ENCODE results near the gene SLC22A7. TPM values are rescaled to one million over a fixed set of nuclear protein-coding genes. Genes with fewer than 3 reads are reported as not detected.

The SLC22A7 gene, protein sequence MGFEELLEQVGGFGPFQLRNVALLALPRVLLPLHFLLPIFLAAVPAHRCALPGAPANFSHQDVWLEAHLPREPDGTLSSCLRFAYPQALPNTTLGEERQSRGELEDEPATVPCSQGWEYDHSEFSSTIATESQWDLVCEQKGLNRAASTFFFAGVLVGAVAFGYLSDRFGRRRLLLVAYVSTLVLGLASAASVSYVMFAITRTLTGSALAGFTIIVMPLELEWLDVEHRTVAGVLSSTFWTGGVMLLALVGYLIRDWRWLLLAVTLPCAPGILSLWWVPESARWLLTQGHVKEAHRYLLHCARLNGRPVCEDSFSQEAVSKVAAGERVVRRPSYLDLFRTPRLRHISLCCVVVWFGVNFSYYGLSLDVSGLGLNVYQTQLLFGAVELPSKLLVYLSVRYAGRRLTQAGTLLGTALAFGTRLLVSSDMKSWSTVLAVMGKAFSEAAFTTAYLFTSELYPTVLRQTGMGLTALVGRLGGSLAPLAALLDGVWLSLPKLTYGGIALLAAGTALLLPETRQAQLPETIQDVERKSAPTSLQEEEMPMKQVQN
- 1 to 10 TPM in 1 of 3 donors, under 1 TPM in 2; 0.79 to 1.4 (median 0.81) TPM for polyA plus RNA-seq (ENCODE audit: insufficient read length in 3 of 3)
- long read RNA-seq, donor 1, result 0 reads
- long read RNA-seq, donor 2, result 0 reads
- long read RNA-seq, donor 3, result 0 reads
- long read RNA-seq, donor 4, result 0 reads
- long read RNA-seq, donor 5, result 0 reads
- long read RNA-seq, donor 6, result 0 reads
- long read RNA-seq, donor 7, result 0 reads
- long read RNA-seq, donor 8, result 0 reads
- long read RNA-seq, donor 9, result 0 reads
- long read RNA-seq, donor 10, result 0 reads
- long read RNA-seq, donor 11, result 0 reads
- long read RNA-seq, donor 12, result 0 reads
- long read RNA-seq, donor 13, result 0 reads
- long read RNA-seq, donor 14, result 0 reads
- long read RNA-seq, donor 15, partial matches to known transcripts, result 0 of 1 reads
- long read RNA-seq, donor 15, other reads (novel, unspliced or antisense), result 0 of 1 reads
- long read RNA-seq, donor 16, partial matches to known transcripts, result 6 of 6 reads
- long read RNA-seq, donor 16, other reads (novel, unspliced or antisense), result 0 of 6 reads

DNA sequence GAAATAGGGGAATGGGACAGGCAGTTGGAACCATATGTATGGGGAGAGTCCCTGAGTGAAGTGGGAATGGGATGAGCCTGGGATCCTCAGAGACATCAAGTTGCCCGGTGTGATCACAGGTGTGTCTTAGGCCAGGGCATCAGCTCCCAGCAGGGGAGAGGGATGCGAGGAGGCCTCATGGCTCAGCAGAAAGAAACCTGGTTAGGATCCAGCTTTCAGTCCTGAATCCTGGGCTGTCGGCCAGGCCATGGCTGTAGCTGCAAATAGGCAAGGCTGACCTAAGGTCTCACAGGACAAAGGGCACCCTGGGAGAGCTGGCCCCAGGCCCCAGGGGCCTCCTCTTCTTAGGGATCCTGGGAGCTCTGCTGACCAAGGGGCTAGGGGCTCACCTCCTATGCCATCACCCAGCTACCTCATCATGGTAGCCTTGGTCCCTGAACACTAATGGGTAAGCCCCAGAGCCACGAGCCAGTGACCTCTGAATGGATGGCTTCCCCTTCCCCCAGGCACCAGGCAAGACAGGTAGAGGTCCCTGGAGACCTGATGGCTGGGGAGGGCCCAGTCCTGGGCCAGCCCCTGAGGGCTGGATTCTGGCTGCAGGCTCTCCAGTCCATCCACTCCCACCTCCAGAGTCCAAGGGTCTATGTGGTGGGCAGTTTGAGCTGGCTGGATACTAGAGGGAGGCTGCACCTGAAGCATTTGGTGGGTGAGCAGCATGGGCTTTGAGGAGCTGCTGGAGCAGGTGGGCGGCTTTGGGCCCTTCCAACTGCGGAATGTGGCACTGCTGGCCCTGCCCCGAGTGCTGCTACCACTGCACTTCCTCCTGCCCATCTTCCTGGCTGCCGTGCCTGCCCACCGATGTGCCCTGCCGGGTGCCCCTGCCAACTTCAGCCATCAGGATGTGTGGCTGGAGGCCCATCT lies at the start of gene SLC22A7:
Gene SLC22A7, plus strand, starts transcription at position 617 of the 921 bp plus-strand sequence. Its CDS starts 99 bp downstream, at position 716.
- no peak for DNase-seq (ENCODE audit: extremely low read depth in 1 of 11, low read depth in 9 of 11, low spot score in 4 of 11)

DNA sequence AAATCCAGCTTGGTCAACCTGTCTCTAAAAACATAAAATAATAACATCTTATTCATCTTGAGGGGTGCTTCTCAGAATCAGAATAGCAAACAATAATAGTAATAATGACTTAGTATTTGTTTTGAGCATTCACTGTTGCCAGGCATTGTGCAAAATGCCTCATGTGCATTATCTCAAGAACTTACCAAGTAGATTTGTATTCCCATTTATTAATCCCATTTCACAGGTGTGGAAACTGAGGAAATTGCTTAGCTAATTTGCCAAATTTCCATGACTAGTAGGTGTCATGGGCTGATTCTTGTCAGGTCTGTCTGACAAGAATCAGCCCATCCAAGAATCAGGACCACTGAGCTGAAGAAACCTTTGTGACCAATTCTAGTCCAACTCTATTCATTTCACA lies 49.3 kb upstream of the SLC22A7 start:
- DNase-seq (ENCODE audit: extremely low read depth in 1 of 11, low read depth in 9 of 11, low spot score in 4 of 11), result no peak

DNA sequence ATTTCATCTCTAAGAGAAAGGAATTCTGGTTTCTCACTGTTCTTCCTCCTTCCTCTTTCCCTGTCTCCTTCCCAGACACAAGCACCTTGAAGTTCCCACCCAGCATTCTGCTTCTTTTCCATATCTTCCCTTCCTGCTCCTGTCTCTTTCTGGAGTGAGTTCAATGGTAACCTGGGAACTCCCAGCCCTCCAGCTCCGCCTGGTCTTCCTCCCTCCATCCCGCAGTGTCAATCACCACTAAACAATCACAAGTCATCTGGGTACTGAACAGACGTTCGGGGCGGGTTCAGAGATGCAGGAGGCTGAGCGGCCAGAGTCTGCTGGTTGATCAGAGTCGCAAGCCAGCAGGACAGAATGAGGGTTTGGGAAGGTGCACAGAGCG lies 47.1 kb upstream of the SLC22A7 start:
- no peak for DNase-seq (ENCODE audit: extremely low read depth in 1 of 11, low read depth in 9 of 11, low spot score in 4 of 11)

DNA sequence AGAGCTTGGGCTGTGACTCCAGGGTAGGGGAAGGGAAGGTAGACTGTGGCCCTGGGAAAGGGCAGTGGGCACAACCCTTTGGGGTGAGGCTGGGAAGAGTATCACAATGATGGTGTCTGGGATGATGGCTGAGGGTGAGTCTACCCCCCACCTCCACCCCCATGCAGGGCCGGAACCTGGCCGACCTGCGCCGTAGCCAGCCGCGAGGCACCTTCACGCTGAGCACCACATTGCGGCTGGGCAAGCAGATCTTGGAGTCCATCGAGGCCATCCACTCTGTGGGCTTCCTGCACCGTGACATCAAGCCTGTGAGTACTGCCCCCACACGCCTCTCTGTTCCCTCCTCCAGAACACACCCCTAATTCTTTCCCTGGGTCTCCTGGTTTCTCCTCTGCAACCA lies 44.7 kb upstream of the SLC22A7 start:
- DNase-seq (ENCODE audit: extremely low read depth in 1 of 11, low read depth in 9 of 11, low spot score in 4 of 11), result no peak

DNA sequence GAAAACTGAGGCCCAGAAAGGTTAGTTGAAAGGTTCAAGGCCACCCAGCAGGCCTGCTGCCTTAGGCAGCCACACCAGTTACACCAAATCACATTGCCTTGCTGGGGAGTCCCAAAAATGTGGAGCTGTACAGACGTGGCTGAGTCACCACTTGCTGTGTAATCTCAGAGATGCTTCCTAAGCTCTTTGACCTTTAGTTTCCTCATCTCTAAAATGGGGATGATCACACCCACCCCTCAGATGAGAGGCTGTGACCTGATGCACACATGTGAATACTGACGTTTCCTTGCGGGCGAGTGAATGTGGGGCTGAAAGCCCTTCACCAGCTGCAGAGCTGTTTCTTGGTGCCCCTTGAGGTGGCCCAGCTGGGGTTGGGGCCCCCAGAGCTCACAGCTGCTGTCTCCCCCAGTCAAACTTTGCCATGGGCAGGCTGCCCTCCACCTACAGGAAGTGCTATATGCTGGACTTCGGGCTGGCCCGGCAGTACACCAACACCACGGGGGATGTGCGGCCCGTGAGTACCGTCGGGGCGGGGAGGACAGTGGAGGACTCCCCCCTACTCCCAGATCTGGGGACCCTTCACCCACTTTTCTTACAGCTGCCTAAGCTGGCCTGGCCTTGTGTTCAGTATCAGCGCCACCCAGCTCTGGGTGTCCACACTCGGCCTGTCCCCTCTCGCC lies 43.8 kb upstream of the SLC22A7 start:
- no peak for DNase-seq (ENCODE audit: extremely low read depth in 1 of 11, low read depth in 9 of 11, low spot score in 4 of 11)

DNA sequence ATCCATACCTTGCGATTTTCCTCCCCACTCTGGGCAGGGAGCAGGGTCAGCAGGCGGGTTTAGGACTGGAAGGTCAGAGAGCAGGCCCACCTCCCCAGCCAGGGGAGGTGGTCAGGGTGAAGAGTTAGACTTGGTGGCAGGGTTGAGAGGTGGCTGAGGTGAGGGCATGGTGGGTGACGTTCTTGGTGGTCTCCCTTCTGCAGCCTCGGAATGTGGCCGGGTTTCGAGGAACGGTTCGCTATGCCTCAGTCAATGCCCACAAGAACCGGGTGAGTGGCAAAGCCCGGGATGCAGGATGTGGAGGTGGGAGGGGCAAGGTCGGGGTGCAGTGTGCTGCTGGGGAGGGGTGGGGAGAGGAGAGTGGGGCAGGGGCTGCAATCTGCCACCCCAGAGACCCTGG lies 43.2 kb upstream of the SLC22A7 start:
- DNase-seq (ENCODE audit: extremely low read depth in 1 of 11, low read depth in 9 of 11, low spot score in 4 of 11), result no peak

DNA sequence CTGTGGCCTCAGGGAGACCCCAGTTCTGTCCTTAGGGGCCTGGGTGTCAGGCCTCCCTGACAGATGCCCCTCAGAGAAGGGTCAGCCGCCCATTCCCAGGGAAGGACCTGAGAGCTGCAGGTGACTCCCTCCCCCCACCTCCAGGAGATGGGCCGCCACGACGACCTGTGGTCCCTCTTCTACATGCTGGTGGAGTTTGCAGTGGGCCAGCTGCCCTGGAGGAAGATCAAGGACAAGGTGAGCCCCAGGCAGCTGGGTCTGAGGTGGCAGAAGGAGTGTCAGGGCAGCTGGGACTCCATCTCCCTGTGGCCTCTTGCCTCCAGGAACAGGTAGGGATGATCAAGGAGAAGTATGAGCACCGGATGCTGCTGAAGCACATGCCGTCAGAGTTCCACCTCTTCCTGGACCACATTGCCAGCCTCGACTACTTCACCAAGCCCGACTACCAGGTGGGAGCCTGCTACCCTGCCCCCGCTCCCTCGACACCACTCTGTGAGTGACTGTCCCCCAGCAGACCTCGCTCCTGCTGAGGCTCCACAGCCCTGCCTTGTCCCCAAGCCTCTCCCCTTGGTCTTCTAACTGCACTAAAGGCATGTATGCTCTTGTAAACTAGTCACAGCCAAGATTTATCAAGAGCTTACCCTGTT lies 42.5 kb upstream of the SLC22A7 start:
- DNase-seq (ENCODE audit: extremely low read depth in 1 of 11, low read depth in 9 of 11, low spot score in 4 of 11), result no peak

DNA sequence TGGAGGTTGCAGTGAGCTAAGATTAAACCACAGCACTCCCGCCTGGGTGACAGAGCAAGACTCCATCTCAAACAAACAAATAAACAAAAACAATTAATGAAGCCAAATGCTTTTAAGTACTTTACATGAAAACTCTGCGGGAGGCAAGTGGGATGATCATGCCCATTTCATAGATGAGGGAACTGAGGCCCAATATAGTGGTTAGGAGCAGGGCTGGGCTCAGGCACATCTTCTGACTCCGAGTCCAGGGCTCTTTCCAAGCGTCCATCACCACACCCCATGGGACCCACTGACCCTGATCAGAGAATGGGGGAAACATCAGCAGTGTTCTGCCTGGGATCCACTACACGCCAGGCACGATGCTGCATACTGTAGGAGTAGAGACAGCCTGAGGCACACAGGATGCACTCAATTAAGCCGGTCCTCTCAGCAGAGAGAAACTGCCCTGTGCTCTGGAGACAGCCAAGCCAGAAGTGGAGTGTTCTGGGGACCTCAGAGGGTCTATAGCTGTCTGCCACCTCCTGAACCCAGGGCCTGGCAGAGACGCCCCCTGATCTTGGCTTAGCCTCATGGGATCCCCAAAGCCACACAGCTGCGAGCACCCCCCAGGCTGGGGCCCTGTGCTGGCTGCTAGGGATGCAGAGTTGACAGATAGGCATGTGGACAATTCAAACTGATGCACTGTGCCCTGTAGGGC lies 41.2 kb upstream of the SLC22A7 start:
- no peak for DNase-seq (ENCODE audit: extremely low read depth in 1 of 11, low read depth in 9 of 11, low spot score in 4 of 11)

DNA sequence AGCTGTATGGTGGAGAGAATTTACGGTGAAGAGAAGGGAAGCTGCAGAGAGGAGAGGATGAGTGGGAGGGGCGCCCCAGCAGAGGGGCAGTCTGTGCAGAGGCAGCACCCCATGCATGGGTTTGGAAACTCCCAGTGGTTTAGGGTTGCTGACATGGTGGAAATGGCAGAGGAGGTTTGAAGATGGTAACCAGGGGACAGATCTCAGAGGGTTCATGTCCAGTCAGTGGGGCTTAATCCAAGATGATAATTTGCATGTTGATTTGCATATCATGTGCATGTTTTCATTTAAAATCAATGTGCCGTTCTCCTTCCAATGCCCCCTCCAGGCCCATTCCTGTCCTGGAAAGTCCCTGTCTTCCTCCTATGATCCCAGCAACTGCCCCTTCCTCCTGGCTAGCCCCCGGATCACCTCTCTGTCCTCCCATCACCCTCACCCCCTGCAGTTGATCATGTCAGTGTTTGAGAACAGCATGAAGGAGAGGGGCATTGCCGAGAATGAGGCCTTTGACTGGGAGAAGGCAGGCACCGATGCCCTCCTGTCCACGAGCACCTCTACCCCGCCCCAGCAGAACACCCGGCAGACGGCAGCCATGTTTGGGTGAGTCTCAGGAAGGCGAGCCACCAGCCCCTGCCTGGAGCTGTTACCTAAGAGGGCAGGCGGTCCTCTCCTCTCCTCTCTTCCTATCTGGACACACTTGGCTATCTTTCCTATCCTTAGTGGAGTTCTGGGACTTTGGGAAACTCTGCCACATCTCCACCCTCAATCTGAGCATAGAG lies 40.5 kb upstream of the SLC22A7 start:
- no peak for DNase-seq (ENCODE audit: extremely low read depth in 1 of 11, low read depth in 9 of 11, low spot score in 4 of 11)

DNA sequence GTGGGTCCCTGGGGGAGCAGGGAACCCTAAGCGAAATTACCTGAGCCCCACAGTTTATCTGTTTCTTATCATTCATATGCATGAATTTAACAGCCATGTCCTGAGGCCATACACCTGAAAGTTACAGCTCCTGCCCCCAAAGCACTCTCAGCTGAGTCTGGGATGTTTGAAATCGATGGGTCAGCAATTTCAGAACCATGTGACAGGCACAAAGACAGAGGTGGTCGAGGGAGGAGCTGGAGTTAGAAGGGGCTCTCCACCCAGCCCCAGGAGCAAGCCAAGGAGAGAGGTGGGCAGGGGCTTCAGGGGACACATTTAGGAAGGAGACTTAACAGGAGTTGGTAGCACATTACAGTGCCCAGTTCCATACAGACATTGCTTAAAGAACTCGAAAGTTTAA lies 39.9 kb upstream of the SLC22A7 start:
- no peak for DNase-seq (ENCODE audit: extremely low read depth in 1 of 11, low read depth in 9 of 11, low spot score in 4 of 11)

DNA sequence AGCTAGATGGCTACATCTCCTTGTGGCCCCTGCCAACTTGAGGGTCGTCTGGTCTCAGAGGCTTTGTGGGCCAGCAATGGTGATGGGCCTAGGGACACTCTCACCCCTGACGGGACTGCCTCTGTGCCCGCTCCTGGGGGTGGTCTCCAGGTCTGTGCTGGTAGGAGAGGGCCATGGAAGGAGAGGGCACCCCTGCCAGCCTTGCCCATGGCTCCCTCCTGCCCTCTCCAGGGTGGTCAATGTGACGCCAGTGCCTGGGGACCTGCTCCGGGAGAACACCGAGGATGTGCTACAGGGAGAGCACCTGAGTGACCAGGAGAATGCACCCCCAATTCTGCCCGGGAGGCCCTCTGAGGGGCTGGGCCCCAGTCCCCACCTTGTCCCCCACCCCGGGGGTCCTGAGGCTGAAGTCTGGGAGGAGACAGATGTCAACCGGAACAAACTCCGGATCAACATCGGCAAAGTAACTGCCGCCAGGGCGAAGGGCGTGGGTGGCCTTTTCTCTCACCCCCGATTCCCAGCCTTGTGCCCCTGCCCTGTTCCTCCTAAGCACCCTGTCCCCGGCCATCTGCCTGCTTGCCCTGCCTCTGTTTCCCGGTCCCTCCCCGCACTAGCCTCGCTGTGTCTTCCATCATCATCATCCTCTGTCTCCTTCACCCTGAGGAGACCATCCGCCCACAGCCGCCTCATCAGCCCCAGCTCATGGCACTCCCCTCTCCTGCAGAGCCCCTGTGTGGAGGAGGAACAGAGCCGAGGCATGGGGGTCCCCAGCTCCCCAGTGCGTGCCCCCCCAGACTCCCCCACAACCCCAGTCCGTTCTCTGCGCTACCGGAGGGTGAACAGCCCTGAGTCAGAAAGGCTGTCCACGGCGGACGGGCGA lies 39.0 kb upstream of the SLC22A7 start:
- DNase-seq (ENCODE audit: extremely low read depth in 1 of 11, low read depth in 9 of 11, low spot score in 4 of 11), result no peak

DNA sequence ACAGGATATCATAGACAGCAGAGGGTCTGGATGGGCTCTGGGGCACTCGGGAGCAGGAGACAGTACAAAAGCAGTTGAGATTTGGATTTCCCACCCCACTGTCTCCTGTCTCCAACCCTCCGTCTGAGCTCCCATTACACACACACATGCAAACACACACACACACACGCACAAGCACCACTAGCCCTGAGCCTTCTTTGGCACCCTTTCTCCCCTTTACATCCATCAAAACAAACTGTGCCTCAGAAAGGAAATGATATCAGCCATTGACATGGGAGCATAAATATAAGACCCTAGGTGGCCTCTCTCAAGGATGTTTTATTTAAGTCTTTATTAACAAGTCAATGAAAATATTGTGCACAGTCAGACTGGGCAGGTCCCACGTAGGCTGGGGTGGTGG lies 37.3 kb upstream of the SLC22A7 start:
- DNase-seq (ENCODE audit: extremely low read depth in 1 of 11, low read depth in 9 of 11, low spot score in 4 of 11), result no peak

DNA sequence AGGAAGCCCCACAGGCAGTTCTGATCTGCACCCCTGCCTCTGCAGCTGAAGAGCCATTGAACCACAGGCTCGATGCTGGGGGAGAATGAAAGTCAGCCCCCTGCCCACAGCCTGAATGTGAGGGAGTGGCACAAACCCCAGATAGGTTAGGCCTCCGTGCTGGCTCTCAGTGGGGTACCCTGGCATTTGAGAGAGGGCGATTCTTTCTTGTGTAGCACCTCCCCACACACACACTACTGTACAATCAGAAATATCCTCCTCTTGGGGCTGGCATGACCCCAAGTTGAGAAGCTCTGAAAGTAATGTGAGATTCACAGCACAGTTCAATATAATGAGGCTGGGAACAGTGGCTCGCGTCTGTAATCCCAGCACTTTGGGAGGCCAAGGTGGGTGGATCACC lies 36.9 kb upstream of the SLC22A7 start:
- DNase-seq (ENCODE audit: extremely low read depth in 1 of 11, low read depth in 9 of 11, low spot score in 4 of 11), result no peak

DNA sequence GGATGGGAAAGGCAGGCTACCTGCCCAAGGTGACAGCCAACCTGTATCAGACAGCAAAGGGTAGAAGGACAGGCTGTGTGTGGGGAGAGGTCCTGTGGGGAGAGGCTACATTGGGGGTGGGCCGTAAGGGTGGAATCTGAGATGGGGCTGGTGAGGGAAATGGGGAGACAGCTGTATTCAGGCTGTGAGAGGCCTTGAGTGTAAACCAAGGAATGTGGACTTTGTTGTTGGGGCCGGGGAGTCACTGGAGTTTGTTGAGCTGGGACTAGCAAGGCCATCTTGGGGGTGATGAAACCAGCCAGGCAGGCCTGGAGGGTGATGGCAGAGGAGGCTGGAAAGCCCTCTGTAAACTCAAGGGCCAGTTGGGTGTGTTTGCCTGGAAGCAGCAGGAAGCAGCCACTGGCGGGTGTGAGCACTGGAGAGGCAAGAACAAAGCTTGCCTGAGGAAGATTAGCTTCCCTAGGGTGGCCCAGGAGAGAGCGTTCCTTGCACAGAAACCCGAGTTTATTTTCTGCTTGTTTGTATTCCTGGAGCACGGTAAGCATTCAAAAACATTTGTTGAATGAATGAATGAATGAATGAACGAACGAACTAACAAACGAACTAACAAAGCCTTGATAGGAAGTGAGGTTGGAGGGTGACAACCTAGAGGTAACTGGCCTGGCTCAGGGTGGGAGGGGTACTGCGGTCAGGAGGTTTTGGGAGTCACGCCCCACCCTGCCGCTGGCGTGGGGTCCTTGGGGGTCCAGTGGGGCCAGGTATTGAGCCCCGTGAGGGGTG lies 35.9 kb upstream of the SLC22A7 start:
- no peak for DNase-seq (ENCODE audit: extremely low read depth in 1 of 11, low read depth in 9 of 11, low spot score in 4 of 11)

DNA sequence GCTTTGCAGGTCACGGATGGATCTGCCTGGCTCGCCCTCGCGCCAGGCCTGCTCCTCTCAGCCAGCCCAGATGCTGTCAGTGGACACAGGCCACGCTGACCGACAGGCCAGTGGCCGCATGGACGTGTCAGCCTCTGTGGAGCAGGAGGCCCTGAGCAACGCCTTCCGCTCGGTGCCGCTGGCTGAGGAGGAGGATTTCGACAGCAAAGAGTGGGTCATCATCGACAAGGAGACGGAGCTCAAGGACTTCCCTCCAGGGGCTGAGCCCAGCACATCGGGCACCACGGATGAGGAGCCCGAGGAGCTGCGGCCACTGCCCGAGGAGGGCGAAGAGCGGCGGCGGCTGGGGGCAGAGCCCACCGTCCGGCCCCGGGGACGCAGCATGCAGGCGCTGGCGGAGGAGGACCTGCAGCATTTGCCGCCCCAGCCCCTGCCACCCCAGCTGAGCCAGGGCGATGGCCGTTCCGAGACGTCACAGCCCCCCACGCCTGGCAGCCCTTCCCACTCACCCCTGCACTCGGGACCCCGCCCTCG lies 35.2 kb upstream of the SLC22A7 start:
- DNase-seq (ENCODE audit: extremely low read depth in 1 of 11, low read depth in 9 of 11, low spot score in 4 of 11), result no peak
